Muscle of back (tissue), 13 donors: Measurements from ENCODE around the gene ANHX. TPM values are rescaled to one million over a fixed set of nuclear protein-coding genes. Genes with fewer than 3 reads are reported as not detected.
A peak's percentile ranks its signal among the peaks of the same experiment; 100 is the strongest.

ENCODE experiments used
- DNase-seq, 3 donors: peaks; one replicate each; pipeline versions ENCODE4 v3.0.0 to v3.0.0-alpha.2; 2013
- long read RNA-seq, 9 donors: transcript quantifications; one replicate each; lab custom pipeline, GENCODE V29; 2026
- polyA plus RNA-seq, 10 donors: library from polyadenylated mRNA; unstranded; fragments of 120-200 nt; gene quantifications; one replicate each; pipeline ENCODE4 v1.2.1, GENCODE V29; 2013; ENCODE audit not compliant: insufficient read length in 10 of 10

Gene ANHX
- under 1 TPM in 2 of 10 donors, not detected in 8; 0.27 to 0.67 TPM for polyA plus RNA-seq
- long read RNA-seq, donor 1 = 0 reads
- long read RNA-seq, donor 2 = 0 reads
- long read RNA-seq, donor 3 = 0 reads
- long read RNA-seq, donor 4 = 0 reads
- long read RNA-seq, donor 5 = 0 reads
- long read RNA-seq, donor 6 = 0 reads
- long read RNA-seq, donor 7 = 0 reads
- long read RNA-seq, donor 8 = 0 reads
- long read RNA-seq, donor 9 = 0 reads

GRCh38 chr12:133235401-133236112, at the start of gene ANHX:
TSS of gene ANHX (minus strand) at chr12:133235877. CDS start at chr12:133234356, 1,521 bp downstream.
- no peak for DNase-seq

GRCh38 chr12:133264668-133265067, 29.0 kb upstream of the ANHX start:
- peak in 1 of 3 donors; percentile 2 for DNase-seq

- no peak for DNase-seq
Observed at GRCh38 chr12:133264173-133264572, 28.5 kb upstream of the ANHX start.

GRCh38 chr12:133256321-133256720, 20.6 kb upstream of the ANHX start:
- DNase-seq = peak in 2 of 3 donors; percentile 1 to 30

GRCh38 chr12:133255833-133256232, 20.2 kb upstream of the ANHX start:
- DNase-seq = peak in 1 of 3 donors; percentile 12

- DNase-seq = no peak
Observed at GRCh38 chr12:133251732-133252131, 16.1 kb upstream of the ANHX start.

GRCh38 chr12:133236556-133236955, 879 bp upstream of the ANHX start:
- DNase-seq = no peak

GRCh38 chr12:133236144-133236543, 467 bp upstream of the ANHX start:
- no peak for DNase-seq

GRCh38 chr12:133234971-133235370, 706 bp downstream of the ANHX start:
- no peak for DNase-seq

DNA sequence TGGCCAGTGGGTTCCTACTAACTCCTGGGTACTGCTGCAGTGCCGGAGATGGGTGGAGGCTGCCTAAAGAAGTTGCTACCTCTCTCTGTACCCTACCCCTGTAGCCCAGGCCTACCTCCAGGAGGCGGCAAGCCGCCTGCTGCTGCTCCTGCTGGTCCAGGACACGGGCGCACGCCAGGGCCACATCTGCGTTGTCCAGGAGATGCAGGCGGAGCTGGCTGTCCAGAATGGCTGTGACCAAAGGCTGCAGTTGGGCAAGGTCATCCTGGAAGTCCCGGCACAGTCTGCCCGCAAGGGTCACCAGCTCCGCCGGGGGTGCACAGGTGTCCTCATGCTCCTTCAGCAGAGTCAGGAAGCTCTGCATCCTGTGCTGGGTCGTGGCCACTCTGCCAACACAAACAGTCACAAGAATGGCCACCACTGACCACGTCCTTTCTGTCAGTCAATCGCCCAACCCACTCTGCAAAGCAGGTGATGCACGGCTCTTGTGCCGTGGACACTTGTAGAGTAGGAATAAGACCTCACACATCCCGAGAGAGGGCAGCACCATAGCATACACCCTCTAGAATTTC, 1.6 kb downstream of the ANHX start:
- DNase-seq = no peak

DNA sequence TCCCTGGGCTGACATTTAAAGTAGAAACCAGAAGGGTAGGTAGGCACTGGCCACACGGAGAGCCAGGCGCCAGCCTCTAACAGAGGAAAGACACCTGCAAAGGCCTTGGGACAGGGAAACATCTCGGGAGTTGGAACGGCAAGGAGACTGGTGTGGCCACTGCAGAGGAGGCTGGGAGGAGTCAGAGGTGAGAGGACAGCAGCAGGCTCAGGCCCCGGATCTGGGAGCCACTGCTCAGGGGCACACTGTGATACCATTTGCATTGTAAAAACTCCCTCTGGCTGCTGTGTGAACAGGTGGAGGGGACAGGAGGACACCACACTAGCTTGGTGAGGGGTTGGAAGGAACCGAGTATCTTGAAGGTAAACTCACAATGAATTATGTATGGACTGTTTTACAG, 2.7 kb downstream of the ANHX start:
- no peak for DNase-seq

DNA sequence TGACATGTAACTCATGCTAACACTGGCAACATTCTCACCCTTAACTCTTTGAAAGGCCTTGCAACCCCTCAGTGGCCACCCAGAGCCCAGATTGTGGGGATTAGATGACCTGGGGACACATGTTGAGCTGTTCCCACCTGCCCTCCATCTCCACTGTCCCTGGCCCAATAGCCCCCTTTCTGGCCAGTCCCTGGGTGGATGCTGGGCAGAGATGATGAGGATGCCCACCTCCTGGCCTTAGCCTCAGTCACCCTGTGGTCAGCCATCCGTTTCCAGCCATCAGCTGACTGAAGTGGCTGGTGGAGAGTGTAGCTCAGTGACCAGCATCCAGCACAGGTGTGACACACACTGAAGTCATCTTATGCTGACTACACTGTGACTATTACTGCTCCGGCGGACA, 4.7 kb downstream of the ANHX start:
- DNase-seq = no peak

- DNase-seq = no peak
Observed at GRCh38 chr12:133227281-133227852, 8.3 kb downstream of the ANHX start.

DNA sequence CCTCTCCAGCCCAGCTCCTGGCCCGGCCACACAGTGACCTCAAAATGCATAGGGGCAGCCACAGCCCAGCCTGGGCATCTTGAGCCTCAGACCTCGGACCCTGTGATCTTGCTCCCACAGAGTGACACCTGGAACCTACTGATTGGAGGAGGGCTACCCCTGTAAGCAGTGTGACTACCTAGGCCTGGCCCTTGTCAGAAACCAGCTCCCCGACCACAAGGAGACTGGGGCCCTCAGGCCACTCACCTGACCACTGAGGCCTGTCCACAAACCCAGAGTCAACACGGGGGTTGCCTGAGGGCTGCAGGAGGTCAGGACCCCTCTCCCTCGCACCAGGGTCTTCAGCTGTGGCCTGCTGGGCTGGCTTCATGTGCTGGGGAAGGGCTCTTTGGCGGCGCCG, 9.0 kb downstream of the ANHX start:
- no peak for DNase-seq

GRCh38 chr12:133225527-133225926, 10.2 kb downstream of the ANHX start:
- no peak for DNase-seq

DNA sequence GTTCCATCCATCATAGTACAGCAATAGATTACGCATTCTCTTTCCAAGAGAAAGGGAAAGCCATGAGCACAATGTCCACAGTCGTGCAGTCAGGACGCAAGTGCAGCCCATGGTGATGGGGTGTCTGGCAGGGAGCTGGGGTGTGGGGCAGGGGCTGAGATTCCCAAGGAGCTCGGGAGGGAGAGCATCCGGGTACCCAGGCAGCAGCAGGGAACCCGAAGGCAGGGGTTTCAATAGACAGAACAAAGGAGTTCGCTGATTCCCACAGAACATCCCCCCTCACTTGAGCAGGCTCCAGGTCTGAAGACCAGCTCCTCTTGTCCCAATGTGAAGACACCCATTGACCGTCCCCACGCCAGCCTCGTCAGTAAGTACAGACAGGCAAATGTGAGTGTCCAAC, 13.5 kb downstream of the ANHX start:
- DNase-seq = no peak

DNA sequence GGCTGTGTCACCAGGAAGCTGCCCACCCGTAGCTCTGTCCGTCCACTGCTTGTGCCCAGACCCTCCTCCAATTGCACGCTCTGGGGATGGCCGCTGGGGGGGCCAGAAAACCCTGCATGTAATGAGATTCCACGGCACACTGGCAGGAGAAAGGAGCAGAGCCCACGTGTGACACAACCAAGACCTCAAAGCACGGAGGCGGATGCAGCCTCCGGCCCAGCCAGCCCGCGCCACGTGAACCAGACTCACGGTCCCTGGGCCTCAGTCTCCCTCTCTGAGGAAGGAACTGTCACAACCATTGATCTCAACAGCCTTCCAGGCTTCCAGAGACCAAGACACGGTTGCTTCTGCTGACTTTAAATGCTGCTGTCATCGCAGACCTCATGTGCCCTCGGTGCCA, 14.4 kb downstream of the ANHX start:
- no peak for DNase-seq

DNA sequence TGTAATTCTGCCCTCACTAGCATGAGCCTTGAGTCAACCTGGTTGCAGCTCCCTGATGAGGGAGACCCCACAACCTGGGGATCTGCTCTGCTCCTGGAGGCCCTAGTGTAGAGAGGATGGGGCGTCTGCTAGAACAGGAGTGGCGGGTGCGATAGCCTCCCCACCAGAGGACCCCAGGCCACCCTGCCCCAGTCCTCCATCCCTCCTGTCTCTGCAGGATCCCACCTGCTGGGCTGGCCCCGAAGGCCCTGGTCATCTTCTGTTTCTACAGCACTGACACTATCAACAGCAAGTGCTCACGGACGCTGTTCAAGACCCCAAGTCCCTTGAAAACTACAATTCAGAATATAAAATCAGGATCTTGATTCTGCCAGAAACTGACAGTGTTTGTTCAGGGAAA, 15.2 kb downstream of the ANHX start:
- no peak for DNase-seq

DNA sequence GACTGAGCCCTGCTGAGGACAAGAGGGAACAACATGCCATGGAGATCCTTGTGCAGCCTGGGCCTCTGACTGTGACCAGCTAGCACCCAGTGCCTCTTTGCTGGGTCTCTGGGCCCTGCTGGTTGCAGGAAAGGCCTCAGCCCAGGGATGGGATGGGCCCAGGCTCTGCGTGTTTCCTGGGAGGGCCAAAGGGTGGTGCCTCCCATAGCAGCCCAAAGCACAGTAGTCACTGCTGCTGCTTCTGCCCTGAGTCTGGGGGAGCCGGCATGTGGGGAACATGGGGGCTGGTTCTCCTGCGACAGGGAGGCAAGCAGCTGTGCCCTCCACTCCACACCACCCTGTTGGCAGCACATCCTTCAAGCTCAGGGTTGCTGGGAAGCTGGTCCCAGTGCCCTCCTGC, 18.5 kb downstream of the ANHX start:
- DNase-seq = no peak

- no peak for DNase-seq
Observed at GRCh38 chr12:133215724-133216123, 20.0 kb downstream of the ANHX start.

GRCh38 chr12:133206390-133206789, 29.3 kb downstream of the ANHX start:
- DNase-seq = no peak

DNA sequence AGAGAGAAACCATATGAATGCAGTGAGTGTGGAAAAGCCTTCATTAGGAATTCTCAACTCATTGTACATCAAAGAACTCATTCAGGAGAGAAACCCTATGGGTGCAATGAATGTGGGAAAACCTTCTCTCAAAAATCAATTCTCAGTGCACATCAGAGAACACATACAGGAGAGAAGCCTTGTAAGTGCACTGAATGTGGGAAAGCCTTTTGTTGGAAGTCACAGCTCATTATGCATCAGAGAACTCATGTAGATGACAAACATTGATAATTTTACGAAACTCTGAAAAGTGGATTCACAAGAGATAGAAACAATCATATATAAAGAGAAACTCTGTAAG, 31.4 kb downstream of the ANHX start:
- no peak for DNase-seq
